ENCODE measurements around the gene PDYN.

DNA sequence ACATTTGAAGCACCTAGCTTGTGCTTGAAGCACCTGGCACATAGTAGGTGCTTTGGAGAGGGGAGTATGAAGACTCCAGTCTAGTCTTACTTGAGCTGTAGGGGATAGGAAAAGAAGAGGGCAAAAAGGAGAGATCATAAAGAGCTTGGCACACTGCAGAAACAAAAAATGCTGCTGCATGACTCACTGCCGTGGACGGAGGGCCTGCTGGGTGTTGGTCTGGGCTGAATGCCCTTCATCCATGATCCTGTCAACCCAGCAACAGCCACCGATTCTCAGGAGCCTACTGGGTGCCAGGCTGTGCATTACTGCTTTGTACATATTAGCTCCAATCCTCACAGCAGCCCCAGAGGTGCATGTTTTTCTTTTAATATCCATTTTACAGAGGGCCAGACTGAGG, 6.0 kb downstream of the PDYN start:
- TF ChIP-seq, protein P1, sequence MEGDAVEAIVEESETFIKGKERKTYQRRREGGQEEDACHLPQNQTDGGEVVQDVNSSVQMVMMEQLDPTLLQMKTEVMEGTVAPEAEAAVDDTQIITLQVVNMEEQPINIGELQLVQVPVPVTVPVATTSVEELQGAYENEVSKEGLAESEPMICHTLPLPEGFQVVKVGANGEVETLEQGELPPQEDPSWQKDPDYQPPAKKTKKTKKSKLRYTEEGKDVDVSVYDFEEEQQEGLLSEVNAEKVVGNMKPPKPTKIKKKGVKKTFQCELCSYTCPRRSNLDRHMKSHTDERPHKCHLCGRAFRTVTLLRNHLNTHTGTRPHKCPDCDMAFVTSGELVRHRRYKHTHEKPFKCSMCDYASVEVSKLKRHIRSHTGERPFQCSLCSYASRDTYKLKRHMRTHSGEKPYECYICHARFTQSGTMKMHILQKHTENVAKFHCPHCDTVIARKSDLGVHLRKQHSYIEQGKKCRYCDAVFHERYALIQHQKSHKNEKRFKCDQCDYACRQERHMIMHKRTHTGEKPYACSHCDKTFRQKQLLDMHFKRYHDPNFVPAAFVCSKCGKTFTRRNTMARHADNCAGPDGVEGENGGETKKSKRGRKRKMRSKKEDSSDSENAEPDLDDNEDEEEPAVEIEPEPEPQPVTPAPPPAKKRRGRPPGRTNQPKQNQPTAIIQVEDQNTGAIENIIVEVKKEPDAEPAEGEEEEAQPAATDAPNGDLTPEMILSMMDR (IDR thresholded peaks at IDR 0.05 in 2 of 3, conservative IDR thresholded peaks at IDR 0.05 in 1 of 3; ENCODE audit: control insufficient read depth in 2 of 3, extremely low read depth in 1 of 3, insufficient read depth in 1 of 3, low read depth in 3 of 3, low read length in 3 of 3): no peak
- TF ChIP-seq ETV6 (conservative IDR thresholded peaks at IDR 0.05 in 1 of 2, IDR thresholded peaks at IDR 0.05 in 1 of 2; ENCODE audit: borderline replicate concordance in 1 of 2, low read depth in 1 of 2) (no peak), SP1 (IDR thresholded peaks at IDR 0.05; ENCODE audit: low read depth, low read length) (no peak), POLR2A (IDR thresholded peaks at IDR 0.05; ENCODE audit: low read depth, low read length) (no peak), MEF2A (IDR thresholded peaks at IDR 0.05; ENCODE audit: insufficient read depth, low read depth, low read length) (no peak), BRCA1 (IDR thresholded peaks at IDR 0.05; ENCODE audit: low read depth, low read length) (no peak), PML (IDR thresholded peaks at IDR 0.05; ENCODE audit: low read length) (no peak), NFYB (IDR thresholded peaks at IDR 0.05; ENCODE audit: insufficient read depth, low read depth, low read length) (no peak), MXI1 (IDR thresholded peaks at IDR 0.05; ENCODE audit: low read depth, low read length) (no peak), SUZ12 (IDR thresholded peaks at IDR 0.05; ENCODE audit: unreplicated experiment) (no peak)
- TF ChIP-seq, protein P2, sequence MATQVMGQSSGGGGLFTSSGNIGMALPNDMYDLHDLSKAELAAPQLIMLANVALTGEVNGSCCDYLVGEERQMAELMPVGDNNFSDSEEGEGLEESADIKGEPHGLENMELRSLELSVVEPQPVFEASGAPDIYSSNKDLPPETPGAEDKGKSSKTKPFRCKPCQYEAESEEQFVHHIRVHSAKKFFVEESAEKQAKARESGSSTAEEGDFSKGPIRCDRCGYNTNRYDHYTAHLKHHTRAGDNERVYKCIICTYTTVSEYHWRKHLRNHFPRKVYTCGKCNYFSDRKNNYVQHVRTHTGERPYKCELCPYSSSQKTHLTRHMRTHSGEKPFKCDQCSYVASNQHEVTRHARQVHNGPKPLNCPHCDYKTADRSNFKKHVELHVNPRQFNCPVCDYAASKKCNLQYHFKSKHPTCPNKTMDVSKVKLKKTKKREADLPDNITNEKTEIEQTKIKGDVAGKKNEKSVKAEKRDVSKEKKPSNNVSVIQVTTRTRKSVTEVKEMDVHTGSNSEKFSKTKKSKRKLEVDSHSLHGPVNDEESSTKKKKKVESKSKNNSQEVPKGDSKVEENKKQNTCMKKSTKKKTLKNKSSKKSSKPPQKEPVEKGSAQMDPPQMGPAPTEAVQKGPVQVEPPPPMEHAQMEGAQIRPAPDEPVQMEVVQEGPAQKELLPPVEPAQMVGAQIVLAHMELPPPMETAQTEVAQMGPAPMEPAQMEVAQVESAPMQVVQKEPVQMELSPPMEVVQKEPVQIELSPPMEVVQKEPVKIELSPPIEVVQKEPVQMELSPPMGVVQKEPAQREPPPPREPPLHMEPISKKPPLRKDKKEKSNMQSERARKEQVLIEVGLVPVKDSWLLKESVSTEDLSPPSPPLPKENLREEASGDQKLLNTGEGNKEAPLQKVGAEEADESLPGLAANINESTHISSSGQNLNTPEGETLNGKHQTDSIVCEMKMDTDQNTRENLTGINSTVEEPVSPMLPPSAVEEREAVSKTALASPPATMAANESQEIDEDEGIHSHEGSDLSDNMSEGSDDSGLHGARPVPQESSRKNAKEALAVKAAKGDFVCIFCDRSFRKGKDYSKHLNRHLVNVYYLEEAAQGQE (IDR thresholded peaks at IDR 0.05; ENCODE audit: low read depth, low read length): no peak
- TF ChIP-seq, protein P3, sequence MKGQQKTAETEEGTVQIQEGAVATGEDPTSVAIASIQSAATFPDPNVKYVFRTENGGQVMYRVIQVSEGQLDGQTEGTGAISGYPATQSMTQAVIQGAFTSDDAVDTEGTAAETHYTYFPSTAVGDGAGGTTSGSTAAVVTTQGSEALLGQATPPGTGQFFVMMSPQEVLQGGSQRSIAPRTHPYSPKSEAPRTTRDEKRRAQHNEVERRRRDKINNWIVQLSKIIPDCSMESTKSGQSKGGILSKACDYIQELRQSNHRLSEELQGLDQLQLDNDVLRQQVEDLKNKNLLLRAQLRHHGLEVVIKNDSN (IDR thresholded peaks at IDR 0.05; ENCODE audit: borderline replicate concordance, extremely low read length, insufficient read depth, low read depth, low read length): no peak
- TF ChIP-seq, protein P4, sequence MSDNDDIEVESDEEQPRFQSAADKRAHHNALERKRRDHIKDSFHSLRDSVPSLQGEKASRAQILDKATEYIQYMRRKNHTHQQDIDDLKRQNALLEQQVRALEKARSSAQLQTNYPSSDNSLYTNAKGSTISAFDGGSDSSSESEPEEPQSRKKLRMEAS (IDR thresholded peaks at IDR 0.05; ENCODE audit: low read depth, low read length): no peak
- TF ChIP-seq, protein P5, sequence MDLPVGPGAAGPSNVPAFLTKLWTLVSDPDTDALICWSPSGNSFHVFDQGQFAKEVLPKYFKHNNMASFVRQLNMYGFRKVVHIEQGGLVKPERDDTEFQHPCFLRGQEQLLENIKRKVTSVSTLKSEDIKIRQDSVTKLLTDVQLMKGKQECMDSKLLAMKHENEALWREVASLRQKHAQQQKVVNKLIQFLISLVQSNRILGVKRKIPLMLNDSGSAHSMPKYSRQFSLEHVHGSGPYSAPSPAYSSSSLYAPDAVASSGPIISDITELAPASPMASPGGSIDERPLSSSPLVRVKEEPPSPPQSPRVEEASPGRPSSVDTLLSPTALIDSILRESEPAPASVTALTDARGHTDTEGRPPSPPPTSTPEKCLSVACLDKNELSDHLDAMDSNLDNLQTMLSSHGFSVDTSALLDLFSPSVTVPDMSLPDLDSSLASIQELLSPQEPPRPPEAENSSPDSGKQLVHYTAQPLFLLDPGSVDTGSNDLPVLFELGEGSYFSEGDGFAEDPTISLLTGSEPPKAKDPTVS (IDR thresholded peaks at IDR 0.05; ENCODE audit: low read depth, low read length): no peak

Measured in GM12878 (cell line).